NT2/D1 (cell line): Measurements from ENCODE around the gene VPS41.

Experiments used
- DNase-seq: peaks from one replicate; pipeline ENCODE4 v3.0.0-alpha.2; 2011; ENCODE audit warnings: low read depth, low spot score
- H3K27me3 ChIP-seq: 2 replicates; pipeline ENCODE4 v1.6.0; 2011; ENCODE audit warnings: mild to moderate bottlenecking; ENCODE audit not compliant: insufficient read length, insufficient read depth
- H3K36me3 ChIP-seq: 2 replicates; pipeline ENCODE4 v1.6.1; 2011; ENCODE audit warnings: mild to moderate bottlenecking, low read length, mixed read lengths; ENCODE audit not compliant: insufficient read depth, insufficient read length
- H3K4me1 ChIP-seq: 2 replicates; pipeline ENCODE4 v1.5.1; 2011; ENCODE audit not compliant: insufficient read depth, insufficient read length
- H3K4me3 ChIP-seq: 2 replicates; pipeline ENCODE4 v1.5.1; 2011; ENCODE audit warnings: low read depth; ENCODE audit not compliant: insufficient read length
- H3K9ac ChIP-seq: 2 replicates; pipeline ENCODE4 v1.6.0; 2011; ENCODE audit warnings: low read depth; ENCODE audit not compliant: insufficient read length
- H3K9me3 ChIP-seq: 2 replicates; pipeline ENCODE4 v1.5.1; 2011; ENCODE audit warnings: mild to moderate bottlenecking, low read length; ENCODE audit not compliant: insufficient read depth
- SUZ12 ChIP-seq: IDR thresholded peaks from 2 replicates; pipeline ENCODE4 v1.6.1; 2011; ENCODE audit not compliant: insufficient read length, insufficient read depth; ENCODE audit errors: extremely low read depth
- YY1 ChIP-seq: IDR thresholded peaks from 2 replicates; pipeline ENCODE4 v1.6.1; 2011; ENCODE audit not compliant: insufficient read length, insufficient read depth
- ZNF274 ChIP-seq: IDR thresholded peaks from 2 replicates; pipeline ENCODE4 v1.6.1; 2011; ENCODE audit warnings: mild to moderate bottlenecking, low read depth, low read length

VPS41 gene

DNA sequence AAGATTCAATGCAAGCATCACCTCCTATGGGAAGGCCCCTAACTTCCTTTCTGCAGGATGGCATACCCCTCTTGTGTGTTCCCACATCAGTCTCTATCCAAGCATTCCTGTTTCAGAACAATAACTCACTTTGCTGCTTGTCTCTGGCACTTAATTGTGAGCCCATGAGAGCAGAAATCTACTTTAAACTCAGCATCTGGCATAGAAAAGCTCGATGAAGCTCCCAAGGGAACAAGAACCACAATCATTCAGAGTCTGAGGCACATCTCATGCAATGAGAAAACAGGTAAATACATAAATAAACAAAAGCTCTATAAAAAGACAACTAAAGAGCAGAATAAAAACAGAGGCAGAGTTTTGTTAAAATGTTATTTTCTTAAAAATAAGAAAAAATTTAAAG is 66.2 kb downstream of the VPS41 start:
- Histone ChIP-seq H3K4me1 (no peaks in the 10 kb centered on the region), H3K36me3 (no peaks in the 10 kb centered on the region), H3K4me3 (no peak overlapping the region), H3K9ac (no peak overlapping the region), H3K9me3 (no peaks in the 10 kb centered on the region), H3K27me3 (no peaks in the 10 kb centered on the region)
- no peak for DNase-seq
- TF ChIP-seq ZNF274 (no peak), YY1 (no peak), SUZ12 (no peak)

DNA sequence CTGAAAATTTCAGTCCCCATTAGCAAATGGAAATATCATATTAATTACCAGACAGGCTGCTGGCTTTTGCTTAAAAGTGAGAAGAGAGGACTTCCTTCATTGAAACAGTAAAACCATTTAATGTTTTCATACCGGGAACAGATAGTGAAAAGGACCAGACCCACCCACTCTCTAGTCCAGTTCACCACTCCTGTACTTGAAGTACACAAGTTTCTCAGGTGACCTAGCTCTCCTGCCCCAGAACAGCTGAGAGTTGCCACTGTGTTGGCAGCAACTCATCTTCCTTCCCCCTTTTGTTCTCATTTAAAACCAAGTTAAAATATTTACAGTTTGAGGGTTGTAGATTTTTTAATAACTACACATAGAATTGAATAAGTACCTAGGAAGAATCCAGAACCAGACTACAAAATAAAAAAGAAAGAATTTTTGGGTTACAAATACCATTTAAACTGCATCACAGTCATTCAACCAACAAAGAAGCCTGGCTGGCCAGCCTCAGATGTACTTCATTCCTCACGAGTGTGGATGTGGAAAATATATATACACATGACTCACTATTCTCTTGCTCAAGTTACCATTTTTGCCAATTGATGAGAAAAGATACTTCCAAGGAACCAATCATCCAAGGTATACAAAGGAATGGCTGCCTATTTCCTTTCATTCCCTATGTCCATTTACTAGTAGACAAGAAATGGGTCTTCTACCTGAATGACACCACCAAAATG is 68.1 kb downstream of the VPS41 start:
- Histone ChIP-seq H3K9me3 (peaks cover 7% of the 10 kb centered on the region; the same call in 1 of the 2 replicates), H3K27me3 (no peaks in the 10 kb centered on the region), H3K36me3 (no peaks in the 10 kb centered on the region), H3K4me3 (no peak overlapping the region), H3K9ac (no peak overlapping the region), H3K4me1 (no peaks in the 10 kb centered on the region)
- DNase-seq: no peak
- no peak for TF ChIP-seq SUZ12
- TF ChIP-seq ZNF274: no peak
- no peak for TF ChIP-seq YY1

DNA sequence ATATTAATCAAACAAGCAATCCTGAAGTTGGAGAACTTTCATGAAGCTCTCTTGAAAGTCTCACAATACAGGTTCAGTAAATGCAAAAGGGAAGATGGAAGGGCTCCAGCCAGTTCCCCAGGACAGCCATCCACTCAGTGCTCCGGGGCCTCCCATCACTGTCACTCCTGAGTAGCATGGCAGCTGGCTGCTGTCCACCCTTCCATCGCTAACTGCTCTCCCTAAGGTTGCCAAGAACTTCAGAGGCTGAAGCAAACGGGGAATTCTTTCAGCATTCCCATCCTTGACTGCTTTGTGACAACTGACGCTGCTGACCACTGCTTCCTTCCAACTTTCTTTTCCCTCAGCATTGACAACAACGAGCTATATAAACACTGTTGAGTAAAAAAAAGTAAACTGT is 69.1 kb downstream of the VPS41 start:
- H3K4me1 ChIP-seq: no peaks in the 10 kb centered on the region
- H3K36me3 ChIP-seq: no peaks in the 10 kb centered on the region
- DNase-seq: no peak
- TF ChIP-seq SUZ12 (no peak), YY1 (no peak), ZNF274 (no peak)
- H3K27me3 ChIP-seq: no peaks in the 10 kb centered on the region
- H3K9ac ChIP-seq: no peak overlapping the region
- H3K4me3 ChIP-seq: no peak overlapping the region
- H3K9me3 ChIP-seq: peaks cover 7% of the 10 kb centered on the region; the same call in 1 of the 2 replicates

DNA sequence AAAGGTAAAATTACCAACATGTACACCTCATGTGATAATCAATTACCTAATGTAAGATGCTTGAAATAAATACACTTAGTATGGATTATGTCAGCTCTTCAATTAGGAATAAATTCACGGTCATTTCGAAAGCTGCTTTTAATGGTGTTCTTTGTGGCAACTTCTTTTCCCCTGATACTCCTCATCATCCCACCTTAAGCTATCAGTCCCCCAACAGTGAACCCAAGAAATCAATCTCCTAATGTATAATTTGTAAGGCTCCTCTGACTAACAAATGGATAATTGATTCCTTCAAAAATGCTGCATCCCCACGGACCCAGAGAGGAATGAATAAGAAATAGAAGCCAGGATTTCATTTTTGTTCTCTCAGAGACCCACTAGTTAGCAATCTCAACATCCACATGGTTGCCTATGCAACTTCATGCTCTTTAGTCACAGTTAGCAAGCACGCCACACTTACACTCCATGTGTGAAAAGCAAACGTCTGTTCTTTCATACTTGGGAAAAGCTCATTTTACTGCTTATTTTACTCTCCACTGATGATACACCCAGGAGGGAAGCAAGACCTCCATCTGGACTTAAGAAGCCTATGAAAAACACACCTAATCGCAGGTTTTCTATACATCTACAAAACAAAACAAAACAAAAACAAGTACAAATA is 70.1 kb downstream of the VPS41 start:
- no peak for DNase-seq
- TF ChIP-seq ZNF274: no peak
- no peak for TF ChIP-seq SUZ12
- no peak overlapping the region for H3K4me3 ChIP-seq

DNA sequence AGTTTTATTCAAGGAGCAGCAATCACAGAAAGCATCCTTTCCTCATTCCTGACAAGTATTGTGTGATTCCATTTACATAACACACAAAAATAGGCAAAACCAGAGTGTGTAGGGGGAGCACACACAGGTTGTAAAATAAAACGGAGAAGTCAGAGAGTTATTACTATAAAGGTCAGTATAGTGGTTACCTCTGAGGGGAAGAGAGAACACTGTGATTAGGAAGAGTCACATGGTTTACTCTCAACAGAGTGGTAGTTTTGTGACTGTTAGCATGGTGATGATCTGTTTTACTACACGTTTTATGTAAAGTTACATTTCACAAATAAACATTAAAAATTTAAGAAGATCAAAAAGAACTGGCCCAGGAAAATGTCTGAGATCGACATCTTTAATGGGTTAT is 74.6 kb downstream of the VPS41 start:
- H3K27me3 ChIP-seq: no peaks in the 10 kb centered on the region
- no peaks in the 10 kb centered on the region for H3K36me3 ChIP-seq
- TF ChIP-seq YY1: no peak
- DNase-seq: no peak
- no peak overlapping the region for H3K9ac ChIP-seq
- H3K4me1 ChIP-seq: no peaks in the 10 kb centered on the region
- H3K9me3 ChIP-seq: peaks cover 7% of the 10 kb centered on the region; the same call in 1 of the 2 replicates
- H3K4me3 ChIP-seq: no peak overlapping the region

More for the DNA sequence above, 70.1 kb downstream of the VPS41 start:
- H3K9ac ChIP-seq: no peak overlapping the region
- no peaks in the 10 kb centered on the region for H3K27me3 ChIP-seq
- H3K4me1 ChIP-seq: no peaks in the 10 kb centered on the region
- peaks cover 7% of the 10 kb centered on the region; the same call in 1 of the 2 replicates for H3K9me3 ChIP-seq
- no peaks in the 10 kb centered on the region for H3K36me3 ChIP-seq

DNA sequence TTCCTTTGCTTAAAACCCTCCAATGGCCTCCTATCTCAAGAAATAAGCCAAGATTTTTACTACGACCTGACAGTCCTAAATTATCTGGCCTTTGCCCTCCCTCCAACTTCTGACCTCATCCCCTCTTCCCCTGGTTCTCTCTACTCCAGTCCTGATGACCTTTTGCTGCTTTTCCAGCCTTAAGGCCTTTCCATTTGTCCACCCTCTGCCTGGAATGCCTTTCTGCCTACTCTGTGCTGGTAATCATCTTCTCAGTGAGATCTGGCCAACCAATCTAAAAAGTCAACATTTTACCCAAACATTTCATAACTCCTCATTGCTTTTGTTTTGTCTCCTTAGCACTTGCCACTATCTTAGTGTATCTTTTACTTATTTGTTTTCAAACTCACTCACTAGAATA is 75.7 kb downstream of the VPS41 start:
- DNase-seq: no peak
- peaks cover 7% of the 10 kb centered on the region; the same call in 1 of the 2 replicates for H3K9me3 ChIP-seq
- no peak for TF ChIP-seq SUZ12
- TF ChIP-seq YY1: no peak
- TF ChIP-seq ZNF274: no peak

DNA sequence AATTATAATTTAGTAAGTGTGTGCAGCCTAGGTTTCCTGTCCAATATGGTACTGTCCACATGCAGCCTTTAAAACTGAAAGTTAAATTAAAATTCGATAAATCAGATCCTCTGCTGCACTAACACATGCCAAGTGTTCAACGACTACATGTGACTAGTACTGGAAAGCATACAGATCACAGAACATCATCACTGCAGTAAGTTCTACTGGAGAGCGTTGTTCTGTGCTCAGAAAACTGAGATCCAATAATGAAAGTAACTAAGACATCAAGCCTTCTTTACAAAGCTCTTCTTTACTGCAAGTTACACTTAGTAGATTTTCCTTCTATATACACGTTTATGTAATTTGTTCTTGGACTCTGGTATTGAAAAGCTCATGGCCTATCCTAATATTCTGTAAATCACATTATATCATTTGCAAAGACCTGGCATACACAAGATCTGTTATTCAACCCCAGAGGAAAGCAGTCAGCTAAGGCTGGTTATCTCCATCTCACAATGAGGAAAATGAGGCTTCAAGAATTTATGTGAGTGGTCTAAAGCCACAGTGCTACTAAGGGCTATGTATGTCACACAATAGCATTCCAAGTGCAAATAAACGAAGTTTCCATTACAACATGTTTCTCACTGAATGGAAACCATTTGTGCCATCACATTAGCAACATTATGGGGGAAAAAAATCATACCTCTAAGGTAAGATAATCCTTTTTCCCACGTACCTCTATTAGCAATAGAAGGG is 77.6 kb downstream of the VPS41 start:
- Histone ChIP-seq H3K4me3 (no peak overlapping the region), H3K36me3 (no peaks in the 10 kb centered on the region), H3K9ac (no peak overlapping the region), H3K27me3 (no peaks in the 10 kb centered on the region), H3K9me3 (no peaks in the 10 kb centered on the region), H3K4me1 (no peaks in the 10 kb centered on the region)
- no peak for TF ChIP-seq ZNF274
- TF ChIP-seq YY1: no peak
- TF ChIP-seq SUZ12: no peak
- DNase-seq: no peak

More for the DNA sequence above, 75.7 kb downstream of the VPS41 start:
- Histone ChIP-seq H3K27me3 (no peaks in the 10 kb centered on the region), H3K4me3 (no peak overlapping the region), H3K9ac (no peak overlapping the region), H3K4me1 (no peaks in the 10 kb centered on the region), H3K36me3 (no peaks in the 10 kb centered on the region)
